Kidney (tissue), 14 donors: ENCODE data around the gene MFAP1. TPM values are rescaled to one million over a fixed set of nuclear protein-coding genes. Genes with fewer than 3 reads are reported as not detected.

Experiments
- DNase-seq, 5 donors: peaks; one replicate each; pipeline ENCODE4 v3.0.0-alpha.2; 2013 to 2020
- FAIRE-seq: peaks from 2 replicates; lab custom pipeline; 2012; peaks lifted over from hg19 to GRCh38; lab: Jason Lieb, UNC
- H3K27ac ChIP-seq, 2 donors: one replicate each; pipeline ENCODE4 v1.7.0; 2013; ENCODE audit warnings: low read depth in 2 of 2, low read length in 2 of 2, inconsistent platforms in 1 of 2
- H3K27me3 ChIP-seq: one replicate; pipeline ENCODE4 v1.7.1; 2013; ENCODE audit warnings: low read length, inconsistent platforms; ENCODE audit not compliant: control insufficient read depth, insufficient read depth
- H3K36me3 ChIP-seq, 3 donors: one replicate each; pipeline versions ENCODE4 v1.7.0 to v1.7.1; 2013; ENCODE audit warnings: low read length in 3 of 3, control low read depth in 1 of 3, inconsistent platforms in 1 of 3; ENCODE audit not compliant: insufficient read depth in 3 of 3, control insufficient read depth in 2 of 3
- H3K4me1 ChIP-seq, 3 donors: one replicate each; pipeline versions ENCODE4 v1.7.0 to v1.7.1; 2013; ENCODE audit warnings: low read length in 3 of 3, inconsistent platforms in 1 of 3, low read depth in 1 of 3; ENCODE audit not compliant: control insufficient read depth in 2 of 3, insufficient read depth in 2 of 3
- H3K4me3 ChIP-seq, 3 donors: one replicate each; pipeline versions ENCODE4 v1.7.0 to v1.8.1; 2013; ENCODE audit warnings: low read length in 3 of 3, control low read depth in 1 of 3, inconsistent platforms in 1 of 3
- H3K9ac ChIP-seq, 3 donors: one replicate each; pipeline versions ENCODE4 v1.7.0 to v1.7.1; 2013; ENCODE audit warnings: low read length in 3 of 3, control low read depth in 1 of 3, inconsistent platforms in 1 of 3
- H3K9me3 ChIP-seq, 3 donors: one replicate each; pipeline versions ENCODE4 v1.7.0 to v1.7.1; 2013; ENCODE audit warnings: low read length in 3 of 3, control low read depth in 1 of 3, inconsistent platforms in 1 of 3; ENCODE audit not compliant: control insufficient read depth in 2 of 3, insufficient read depth in 1 of 3
- CTCF ChIP-seq: IDR thresholded peaks from 3 replicates; pipeline ENCODE4 v1.5.1; 2012; ENCODE audit warnings: mild to moderate bottlenecking, moderate library complexity, borderline replicate concordance; ENCODE audit not compliant: insufficient read depth; ENCODE audit errors: extremely low read depth
- intact Hi-C: fragments of 100-400 bp; cut with DNase I; formaldehyde crosslinking; loops from one replicate; pipeline ENCODE4 v1.11.1; 2022
- polyA plus RNA-seq: library from polyadenylated mRNA; stranded (reverse); fragments of 350-450 nt; fragmentation: Illumina TruSeq; extraction: RNeasy Lipid Tissue Mini Kit (QIAGEN cat#74804); gene quantifications from one replicate; pipeline ENCODE4 v1.2.3, GENCODE V29; 2014; ENCODE audit warnings: low read depth, low replicate concordance; ENCODE audit not compliant: insufficient read depth
- total RNA-seq: library from RNA; stranded (reverse); fragmentation: NEBNext Ultra II Directional; extraction: Animal tissue kit (Norgen Biotek cat#: 25700); gene quantifications from one replicate; pipeline ENCODE4 v1.2.1, GENCODE V29; 2021
- donor health status: control.
- donor health status: control.
- donor health status: control.
- donor health status: control.
- donor health status: control.
- donor health status: DM: yes; HTN: yes; CAD: no.
- donor health status: Normal renal cell carcinoma (clear cell type).

MFAP1 gene
- total and polyA plus RNA-seq, 2 donors from 2014 or later: 25.3 to 28.1 TPM

DNA sequence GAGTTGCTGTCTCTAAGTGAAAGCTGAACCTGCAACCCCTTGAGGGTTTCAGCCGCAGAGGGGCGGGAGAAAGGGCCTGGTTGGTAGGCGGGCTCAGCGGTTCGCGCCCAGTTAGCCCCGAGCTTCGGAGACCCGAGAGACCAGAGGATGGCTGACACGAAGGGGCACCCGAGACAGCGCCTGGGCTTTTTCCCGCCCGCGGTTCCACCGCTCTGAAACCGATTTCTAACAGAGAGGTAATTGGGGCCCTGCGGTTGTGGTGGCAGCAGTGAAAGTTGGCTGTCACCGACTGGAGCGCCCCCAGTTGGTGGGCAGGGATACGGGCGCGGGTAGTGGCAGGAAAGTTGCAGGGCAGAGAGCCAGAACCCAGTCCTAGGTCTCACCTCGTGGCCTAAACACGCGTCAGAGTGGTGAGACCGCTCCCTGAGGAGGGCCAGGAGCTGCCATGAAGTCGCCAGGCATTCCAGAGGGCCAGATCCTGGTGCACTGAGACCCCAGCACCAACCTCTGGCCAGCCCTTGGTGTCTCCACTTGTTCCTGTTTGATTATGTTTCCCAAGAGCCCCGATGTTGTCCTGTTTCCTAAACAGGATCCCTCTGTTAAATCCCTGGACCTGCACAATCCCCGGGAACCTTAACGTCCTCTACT is 47.1 kb downstream of the MFAP1 start:
- Histone ChIP-seq H3K9me3 (no peaks in the 10 kb centered on the region), H3K27ac (peak overlapping the region; percentile 56 to 79), H3K9ac (peak overlapping the region; percentile 52 to 89 (median 79)), H3K36me3 (peaks cover 5 to 8% (median 5%) of the 10 kb centered on the region in 3 donors), H3K4me1 (peaks cover 0 to 5% (median 0%) of the 10 kb centered on the region in 3 donors), H3K4me3 (peak overlapping the region; percentile 74 to 88 (median 75)), H3K27me3 (no peaks in the 10 kb centered on the region)
- DNase-seq: peak; percentile 75 to 92 (median 82)
- FAIRE-seq: no peak
- TF ChIP-seq CTCF: peak; percentile 51
- intact Hi-C loops: no loop called here

GRCh38 chr15:43776718-43777266 is 47.7 kb downstream of the MFAP1 start, which contains the start of gene ELL3:
TSS of gene ELL3 (minus strand) at chr15:43776966. CDS start at chr15:43776901, 65 bp downstream.
- Histone ChIP-seq H3K27ac (peak within 1 kb of the TSS; percentile 56 to 79), H3K27me3 (no peaks in the 10 kb centered on the region), H3K9me3 (no peaks in the 10 kb centered on the region), H3K4me3 (peak within 1 kb of the TSS; percentile 74 to 88 (median 75)), H3K36me3 (peaks cover 5 to 14% (median 10%) of the 10 kb centered on the region in 3 donors), H3K9ac (peak within 1 kb of the TSS; percentile 52 to 89 (median 79)), H3K4me1 (peaks cover 0 to 5% (median 0%) of the 10 kb centered on the region in 3 donors)
- peak in 4 of 5 donors; percentile 63 to 90 (median 80) for DNase-seq
- intact Hi-C loops: no loop called here
- no peak for FAIRE-seq
- no peak for TF ChIP-seq CTCF

DNA sequence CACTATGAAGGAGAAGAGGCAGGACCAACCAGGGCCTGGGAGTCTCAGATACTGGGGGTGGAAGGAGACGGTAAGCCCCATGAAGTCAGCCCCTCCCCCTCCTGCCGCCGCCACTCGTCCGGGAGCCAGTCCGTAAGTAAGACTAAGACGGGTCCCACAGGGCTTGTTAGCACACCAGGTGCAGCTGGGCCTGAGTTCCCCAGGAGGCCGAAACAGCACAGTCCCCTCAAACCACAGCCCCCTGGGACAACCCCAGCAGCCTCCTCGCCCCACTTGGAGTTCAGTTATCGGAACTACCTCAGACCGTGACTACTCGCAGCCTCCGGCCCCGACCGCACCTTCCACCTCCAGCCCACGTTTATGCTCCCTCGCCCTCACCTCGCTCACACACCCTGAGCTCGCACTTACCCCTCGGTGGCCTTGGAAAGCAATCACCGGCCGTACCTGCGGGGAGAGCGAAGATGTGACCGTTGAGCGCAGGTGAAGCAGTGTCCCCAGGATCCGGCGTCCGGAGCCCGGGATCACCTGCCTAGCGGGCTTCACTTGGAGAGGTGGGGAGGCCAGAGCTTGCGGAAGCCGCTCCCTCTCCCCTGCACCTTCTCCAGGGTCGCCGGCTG is 48.3 kb downstream of the MFAP1 start:
- Histone ChIP-seq H3K4me3 (peak overlapping the region; percentile 12 to 88 (median 75)), H3K27me3 (no peaks in the 10 kb centered on the region), H3K4me1 (peaks cover 0 to 5% (median 0%) of the 10 kb centered on the region in 3 donors), H3K9me3 (no peaks in the 10 kb centered on the region), H3K9ac (peak overlapping the region in 2 of 3 donors; percentile 55 to 79), H3K36me3 (peaks cover 7 to 20% (median 15%) of the 10 kb centered on the region in 3 donors), H3K27ac (peak overlapping the region; percentile 56 to 63)
- intact Hi-C loops: no loop called here
- no peak for TF ChIP-seq CTCF
- DNase-seq (peak; percentile 13 to 79 (median 25)), FAIRE-seq (no peak)
